Middle frontal gyrus (tissue), 1 donor: Measurements from ENCODE around the gene KBTBD12.

ENCODE experiments used
- DNase-seq: peaks from one replicate; pipeline ENCODE4 v3.0.0-alpha.2; 2015; ENCODE audit warnings: low spot score; ENCODE audit errors: extremely low spot score

Gene KBTBD12

GRCh38 chr3:127985216-127985615 is 70.2 kb downstream of the KBTBD12 start:
- no peak for DNase-seq

GRCh38 chr3:127985655-127986225 is 70.7 kb downstream of the KBTBD12 start:
- no peak for DNase-seq

- DNase-seq: no peak
Measured at GRCh38 chr3:127986803-127987202, 71.8 kb downstream of the KBTBD12 start.

- no peak for DNase-seq
Measured at GRCh38 chr3:127987309-127987995, 72.4 kb downstream of the KBTBD12 start.

GRCh38 chr3:127988770-127989557 is 73.9 kb downstream of the KBTBD12 start:
- no peak for DNase-seq

- no peak for DNase-seq
Measured at GRCh38 chr3:127990051-127990450, 75.0 kb downstream of the KBTBD12 start.

- no peak for DNase-seq
Measured at GRCh38 chr3:127990461-127990860, 75.4 kb downstream of the KBTBD12 start.

GRCh38 chr3:127991251-127991650 is 76.2 kb downstream of the KBTBD12 start:
- DNase-seq: no peak

- no peak for DNase-seq
Measured at GRCh38 chr3:127991681-127992080, 76.6 kb downstream of the KBTBD12 start.

- no peak for DNase-seq
Measured at GRCh38 chr3:127992127-127992526, 77.1 kb downstream of the KBTBD12 start.

- no peak for DNase-seq
Measured at GRCh38 chr3:127994011-127994410, 79.0 kb downstream of the KBTBD12 start.

- DNase-seq: peak; percentile 8
Measured at GRCh38 chr3:127997016-127997415, 82.0 kb downstream of the KBTBD12 start.

GRCh38 chr3:127997961-127998360 is 82.9 kb downstream of the KBTBD12 start:
- DNase-seq: no peak

GRCh38 chr3:127998596-127998995 is 83.6 kb downstream of the KBTBD12 start:
- no peak for DNase-seq

GRCh38 chr3:127999509-128000106 is 84.6 kb downstream of the KBTBD12 start:
- DNase-seq: no peak

- no peak for DNase-seq
Measured at GRCh38 chr3:128001576-128001975, 86.5 kb downstream of the KBTBD12 start.

- no peak for DNase-seq
Measured at GRCh38 chr3:128004661-128005060, 89.6 kb downstream of the KBTBD12 start.

- DNase-seq: no peak
Measured at GRCh38 chr3:128006061-128007032, 91.3 kb downstream of the KBTBD12 start.

GRCh38 chr3:128007033-128007424 is 92.0 kb downstream of the KBTBD12 start:
- DNase-seq: no peak

GRCh38 chr3:128009952-128010846 is 95.2 kb downstream of the KBTBD12 start:
- DNase-seq: no peak
